Panc1 (cell line): Measurements from ENCODE around the gene ALK. TPM values are rescaled to one million over a fixed set of nuclear protein-coding genes. Genes with fewer than 3 reads are reported as not detected.
A peak's percentile ranks its signal among the peaks of the same experiment; 100 is the strongest.

Source experiments
- ATAC-seq: fragments of 200-7000 bp; cut with Tn5 transposase; 2 replicates; pipeline ENCODE4 v1.9.1; 2020; ENCODE audit warnings: mild to moderate bottlenecking, moderate library complexity
- BruUV-seq: library from RNA; stranded (reverse); fragments of 400-500 nt; replicated peaks from 2 replicates; lab custom pipeline; 2021; lab: Mats Ljungman, UMichigan
- CTCF ChIA-PET: fragments of 300-600 bp; sonication (Branson Sonifier 250); formaldehyde crosslinking; loops from one replicate; lab custom pipeline; 2022; ENCODE audit warnings: antibody characterized with exemption; lab: Charles Lee
- POLR2A ChIA-PET: fragments of 300-600 bp; sonication (Branson Sonifier 250); formaldehyde crosslinking; loops from one replicate; lab custom pipeline; 2022; ENCODE audit warnings: antibody characterized with exemption; lab: Charles Lee
- DNase-seq: peaks from one replicate; pipeline ENCODE4 v3.0.0-alpha.2; 2010; ENCODE audit warnings: low read depth, low spot score
- H3K27ac ChIP-seq: 2 replicates; pipeline ENCODE4 v1.5.1; 2011; ENCODE audit warnings: mild to moderate bottlenecking, low read length, inconsistent platforms
- H3K27me3 ChIP-seq: fragments of 200-500 bp; sonication (Bioruptor generic); 2 replicates; pipeline ENCODE4 v1.6.0; 2014; ENCODE audit warnings: low read length, inconsistent platforms; ENCODE audit not compliant: control insufficient read depth, insufficient read depth
- H3K36me3 ChIP-seq: fragments of 200-500 bp; sonication (Bioruptor generic); 2 replicates; pipeline ENCODE4 v1.5.1; 2014; ENCODE audit warnings: inconsistent platforms, mild to moderate bottlenecking, low read length, moderate library complexity; ENCODE audit not compliant: control insufficient read depth, insufficient read depth
- H3K4me1 ChIP-seq: 2 replicates; pipeline ENCODE4 v1.5.1; 2011; ENCODE audit warnings: inconsistent platforms, mild to moderate bottlenecking, low read length, moderate library complexity; ENCODE audit not compliant: control insufficient read depth, insufficient read depth
- H3K4me3 ChIP-seq, 2 experiments: 2 replicates each; pipeline ENCODE4 v1.5.1; 2011 to 2012; ENCODE audit warnings: low read depth in 2 of 2, low read length in 2 of 2, mild to moderate bottlenecking in 2 of 2, inconsistent platforms in 1 of 2, moderate library complexity in 1 of 2
- H3K9me3 ChIP-seq: fragments of 200-500 bp; sonication (Bioruptor generic); 2 replicates; pipeline ENCODE4 v1.5.1; 2014; ENCODE audit warnings: low read depth, mild to moderate bottlenecking, inconsistent platforms, low read length, moderate library complexity; ENCODE audit not compliant: control insufficient read depth, insufficient read depth
- POLR2AphosphoS5 ChIP-seq: IDR thresholded peaks from 2 replicates; pipeline ENCODE4 v1.6.1; 2012; ENCODE audit warnings: mild to moderate bottlenecking, low read depth, low read length, moderate library complexity
- REST ChIP-seq, 2 experiments: IDR thresholded peaks; 2 replicates each; pipeline ENCODE4 v1.6.1; 2011 to 2012; ENCODE audit warnings: low read depth in 2 of 2, control low read depth in 1 of 2, low read length in 1 of 2, mild to moderate bottlenecking in 1 of 2, moderate library complexity in 1 of 2; ENCODE audit not compliant: insufficient read depth in 1 of 2
- SIN3A ChIP-seq: IDR thresholded peaks from 2 replicates; pipeline ENCODE4 v1.6.1; 2012; ENCODE audit warnings: low read depth, mild to moderate bottlenecking, low read length, moderate library complexity, borderline replicate concordance; ENCODE audit not compliant: insufficient read depth
- TCF7L2 ChIP-seq: IDR thresholded peaks from 2 replicates; pipeline ENCODE4 v1.6.1; 2011; ENCODE audit warnings: mild to moderate bottlenecking, low read depth, low read length, inconsistent platforms
- in situ Hi-C: cut with HindIII; loops from 2 replicates; pipeline ENCODE4 v1.10.0; 2016; ENCODE audit warnings: low sequenced_read_pairs, low pct_unique_long_range_greater_than_20kb
- intact Hi-C: fragments of 100-400 bp; cut with micrococcal nuclease; formaldehyde crosslinking; loops from one replicate; pipeline ENCODE4 v1.10.0; 2022; ENCODE audit not compliant: unreplicated experiment
- total RNA-seq: library from RNA; stranded (reverse); gene quantifications from one replicate; pipeline ENCODE4 v1.2.1, GENCODE V29; 2021; ENCODE audit not compliant: unreplicated experiment
- TF ChIP-seq, protein P1 (sequence below): fragments of 450-650 bp; IDR thresholded peaks from 2 replicates; pipeline ENCODE4 v1.5.1; 2017; ENCODE audit warnings: mild to moderate bottlenecking

Gene ALK
- total RNA-seq, 1 experiment from 2014 or later, result not detected

GRCh38 chr2:29166242-29167039, 754.9 kb downstream of the ALK start:
- intact Hi-C loops, result no loop called here
- Histone ChIP-seq H3K27ac (no peak overlapping the region), H3K36me3 (peaks cover 14% of the 10 kb centered on the region; the same call in 1 of the 2 replicates), H3K9me3 (no peaks in the 10 kb centered on the region), H3K4me3 (no peak overlapping the region), H3K4me1 (no peaks in the 10 kb centered on the region), H3K27me3 (no peaks in the 10 kb centered on the region)
- ATAC-seq (no peak), DNase-seq (no peak)
- no TSS peak for BruUV-seq
- CTCF ChIA-PET, result no interaction called here
- in situ Hi-C loops, result no loop called here
- POLR2A ChIA-PET, result no interaction called here
- TF ChIP-seq REST (IDR thresholded peaks at IDR 0.05; ENCODE audit: insufficient read depth in 1 of 2, low read depth in 2 of 2, low read length in 1 of 2) (no peak), TCF7L2 (no peak), SIN3A (no peak), POLR2AphosphoS5 (no peak)
- TF ChIP-seq, protein P1, sequence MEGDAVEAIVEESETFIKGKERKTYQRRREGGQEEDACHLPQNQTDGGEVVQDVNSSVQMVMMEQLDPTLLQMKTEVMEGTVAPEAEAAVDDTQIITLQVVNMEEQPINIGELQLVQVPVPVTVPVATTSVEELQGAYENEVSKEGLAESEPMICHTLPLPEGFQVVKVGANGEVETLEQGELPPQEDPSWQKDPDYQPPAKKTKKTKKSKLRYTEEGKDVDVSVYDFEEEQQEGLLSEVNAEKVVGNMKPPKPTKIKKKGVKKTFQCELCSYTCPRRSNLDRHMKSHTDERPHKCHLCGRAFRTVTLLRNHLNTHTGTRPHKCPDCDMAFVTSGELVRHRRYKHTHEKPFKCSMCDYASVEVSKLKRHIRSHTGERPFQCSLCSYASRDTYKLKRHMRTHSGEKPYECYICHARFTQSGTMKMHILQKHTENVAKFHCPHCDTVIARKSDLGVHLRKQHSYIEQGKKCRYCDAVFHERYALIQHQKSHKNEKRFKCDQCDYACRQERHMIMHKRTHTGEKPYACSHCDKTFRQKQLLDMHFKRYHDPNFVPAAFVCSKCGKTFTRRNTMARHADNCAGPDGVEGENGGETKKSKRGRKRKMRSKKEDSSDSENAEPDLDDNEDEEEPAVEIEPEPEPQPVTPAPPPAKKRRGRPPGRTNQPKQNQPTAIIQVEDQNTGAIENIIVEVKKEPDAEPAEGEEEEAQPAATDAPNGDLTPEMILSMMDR, result no peak

DNA sequence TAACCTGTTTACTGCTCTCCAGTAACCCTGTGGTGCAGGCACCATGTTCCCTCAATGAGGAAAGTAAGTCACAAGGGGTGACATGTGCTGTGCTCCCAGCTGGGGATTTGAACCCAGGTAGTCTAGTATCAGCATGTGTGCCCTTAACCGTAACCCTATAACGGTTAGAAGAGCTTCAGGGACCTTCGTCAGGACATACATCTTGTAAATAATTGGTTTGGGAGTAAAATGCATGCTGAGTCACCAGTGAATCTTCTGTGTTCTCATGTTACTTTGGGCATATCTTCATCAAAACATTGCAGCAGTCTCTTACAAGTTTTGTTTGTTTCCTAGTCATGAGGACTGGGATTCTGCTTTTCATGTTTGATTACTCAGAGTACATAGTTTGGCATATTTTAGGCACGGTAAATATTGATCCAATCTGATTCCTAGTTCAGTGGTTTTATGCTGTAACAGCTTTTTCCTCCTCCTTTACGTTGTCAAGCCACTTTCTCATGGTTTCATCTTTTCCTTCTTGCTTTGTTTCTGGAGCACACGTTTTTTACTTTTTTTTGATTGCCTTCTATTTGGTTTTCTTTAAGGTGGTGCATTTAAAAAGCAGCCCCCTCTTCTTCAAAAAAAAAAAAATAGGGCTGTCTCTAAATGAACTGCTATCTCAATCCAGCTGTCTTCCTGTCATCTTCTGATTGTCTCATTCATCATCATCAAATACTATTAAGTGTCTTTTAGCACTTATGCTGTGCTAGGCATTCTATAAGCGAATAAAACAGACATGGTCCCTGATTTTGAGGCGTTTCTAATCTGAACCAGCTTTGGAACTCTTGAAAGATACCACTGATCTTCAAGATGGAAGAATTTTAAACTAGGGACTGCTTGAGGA, 755.8 kb downstream of the ALK start:
- ChIA-PET CTCF (no interaction called here), POLR2A (no interaction called here)
- intact Hi-C loops (no loop called here), in situ Hi-C loops (no loop called here)
- no peaks in the 10 kb centered on the region for H3K9me3 ChIP-seq
- H3K36me3 ChIP-seq, result peaks cover 15% of the 10 kb centered on the region
- no peak overlapping the region for H3K27ac ChIP-seq
- H3K27me3 ChIP-seq, result no peaks in the 10 kb centered on the region
- H3K4me3 ChIP-seq, result no peak overlapping the region
- TF ChIP-seq SIN3A (no peak), POLR2AphosphoS5 (no peak), TCF7L2 (no peak)
- ATAC-seq (no peak), DNase-seq (peak; percentile 15)
- BruUV-seq, result no TSS peak
- no peaks in the 10 kb centered on the region for H3K4me1 ChIP-seq
